GM18909 (cell line): ENCODE data around the gene SYCP2.

Source experiments
- ATAC-seq: cut with Tn5 transposase; IDR thresholded peaks from one replicate; pipeline ENCODE4 v1.9.1; 2021; ENCODE audit warnings: mild to moderate bottlenecking; ENCODE audit not compliant: unreplicated experiment, poor library complexity

SYCP2 gene

DNA sequence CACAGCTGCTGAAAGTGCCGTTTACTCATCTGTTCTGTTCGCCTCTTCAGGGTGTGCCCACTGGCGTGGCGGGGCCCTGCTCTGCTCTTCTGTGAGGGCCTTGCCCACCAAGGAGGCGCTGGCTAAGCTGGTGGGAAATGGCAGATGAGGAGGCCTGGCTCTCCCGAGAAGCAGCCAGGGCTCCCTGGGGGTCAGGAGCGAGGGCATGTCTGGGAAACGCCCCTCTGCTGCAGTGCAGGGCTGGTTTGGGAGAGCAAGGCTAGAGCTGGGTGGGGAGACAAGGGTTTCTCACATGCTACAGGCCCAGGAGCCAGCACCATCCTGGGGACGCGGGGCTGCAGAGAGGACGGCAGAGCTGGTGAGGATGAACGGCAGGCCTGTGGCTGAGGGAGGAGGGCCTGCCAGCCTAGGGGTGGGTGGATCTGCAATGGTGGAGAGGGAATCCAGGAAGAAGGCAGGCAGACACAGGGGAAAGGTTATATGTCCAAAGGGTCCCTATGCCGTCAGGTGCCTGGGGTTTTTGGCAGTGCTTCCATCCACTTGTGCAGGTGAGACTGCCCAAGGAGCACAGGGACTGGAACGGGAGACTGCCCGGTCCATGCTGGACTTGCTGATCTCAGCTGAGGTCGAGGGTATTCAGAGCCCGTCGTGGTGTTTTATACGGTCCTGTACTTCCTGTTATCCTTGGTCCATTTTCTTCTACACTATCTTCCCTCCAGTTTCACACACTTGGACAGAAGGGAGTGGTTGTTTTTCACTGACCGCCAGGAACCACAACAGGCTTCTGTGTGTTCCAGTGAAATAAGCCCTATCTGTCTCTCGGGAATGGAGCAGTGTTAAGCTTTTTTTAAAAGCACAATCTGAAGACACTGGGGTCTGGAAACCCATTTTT lies 119.2 kb downstream of the SYCP2 start:
- ATAC-seq = no peak
